Measurements from ENCODE around the gene HOXA3.

The HOXA3 gene

DNA sequence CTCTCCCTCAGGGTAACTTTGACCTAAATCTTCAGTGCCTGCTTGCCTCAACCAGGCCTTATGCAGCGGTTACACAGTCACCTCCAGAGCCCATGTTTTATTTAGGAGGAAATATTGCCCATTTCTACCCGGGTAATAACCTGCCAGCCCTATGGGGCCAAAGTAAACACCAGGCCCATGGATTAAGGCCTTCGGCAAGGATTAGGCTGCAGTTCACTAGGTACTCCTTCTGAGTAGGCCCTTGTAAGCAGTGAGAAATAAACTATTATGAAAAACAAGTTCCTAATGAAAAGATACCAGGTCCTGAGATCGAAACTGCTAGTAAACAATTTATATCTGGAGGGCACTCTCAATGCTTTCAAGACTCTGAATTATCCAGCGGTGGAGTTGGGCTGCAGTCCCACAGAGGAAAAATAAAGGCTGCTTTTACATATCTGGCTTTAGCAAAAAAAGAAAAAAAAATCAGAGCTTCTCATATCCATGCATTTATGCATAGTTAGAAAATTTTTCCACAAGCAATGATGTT is 25.5 kb upstream of the HOXA3 start:
- no peak for DNase-seq

DNA sequence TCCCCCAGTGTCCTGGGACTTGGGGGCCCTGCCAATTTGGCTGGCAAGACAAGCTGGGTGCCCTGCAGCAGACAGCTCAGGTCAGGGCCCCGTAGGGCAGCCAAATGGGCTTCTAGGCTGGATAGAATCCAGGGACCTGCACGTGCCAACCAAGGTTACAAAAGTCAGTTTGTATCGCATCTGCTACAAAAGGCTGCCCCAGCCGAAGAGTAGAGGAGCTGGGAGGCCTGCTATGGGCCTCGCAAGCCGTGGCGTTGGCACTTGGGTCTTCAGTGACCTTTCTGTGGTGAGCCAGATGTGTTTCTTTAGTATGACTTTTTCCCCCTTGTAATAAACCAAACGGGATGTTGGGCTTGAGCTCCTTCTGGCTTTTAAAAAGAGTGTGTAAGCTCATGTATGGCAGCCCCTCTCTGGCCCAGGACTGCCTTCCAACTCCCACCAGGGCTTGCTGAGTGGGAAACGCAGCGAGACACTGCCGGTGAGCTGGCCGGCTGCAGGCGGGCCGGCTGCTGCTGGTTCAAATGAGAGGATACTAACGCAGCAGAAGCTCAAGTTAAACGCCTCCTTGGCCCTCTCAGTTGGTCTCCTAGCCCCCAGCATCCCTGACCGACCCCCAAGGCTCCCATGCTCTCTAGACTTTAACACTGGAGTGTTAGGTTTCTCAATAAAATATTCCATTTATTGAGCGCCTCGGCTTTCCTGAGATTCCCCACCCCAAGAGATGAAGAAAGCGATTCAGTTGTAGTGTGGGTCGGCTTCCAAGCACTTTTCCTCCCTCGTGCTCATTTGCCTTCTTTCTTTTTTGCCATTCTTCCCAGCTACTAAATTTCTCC is 24.8 kb upstream of the HOXA3 start:
- no peak for DNase-seq

DNA sequence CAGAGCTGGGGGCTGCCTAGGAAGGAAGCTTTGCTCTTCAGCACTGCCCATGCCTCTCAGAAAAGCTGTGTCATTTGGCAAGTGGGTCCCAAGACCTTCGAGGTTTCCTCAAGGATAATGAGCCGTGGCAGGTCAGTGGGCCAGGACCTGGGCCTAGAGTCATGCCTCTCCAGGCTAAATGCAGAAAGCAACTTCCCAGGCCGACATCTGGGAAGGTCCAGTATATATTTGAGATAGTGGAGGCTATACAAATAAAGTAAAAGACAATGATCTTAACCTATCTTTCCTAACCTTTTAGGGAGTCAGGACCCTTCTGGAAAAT is 24.1 kb upstream of the HOXA3 start:
- DNase-seq = no peak

DNA sequence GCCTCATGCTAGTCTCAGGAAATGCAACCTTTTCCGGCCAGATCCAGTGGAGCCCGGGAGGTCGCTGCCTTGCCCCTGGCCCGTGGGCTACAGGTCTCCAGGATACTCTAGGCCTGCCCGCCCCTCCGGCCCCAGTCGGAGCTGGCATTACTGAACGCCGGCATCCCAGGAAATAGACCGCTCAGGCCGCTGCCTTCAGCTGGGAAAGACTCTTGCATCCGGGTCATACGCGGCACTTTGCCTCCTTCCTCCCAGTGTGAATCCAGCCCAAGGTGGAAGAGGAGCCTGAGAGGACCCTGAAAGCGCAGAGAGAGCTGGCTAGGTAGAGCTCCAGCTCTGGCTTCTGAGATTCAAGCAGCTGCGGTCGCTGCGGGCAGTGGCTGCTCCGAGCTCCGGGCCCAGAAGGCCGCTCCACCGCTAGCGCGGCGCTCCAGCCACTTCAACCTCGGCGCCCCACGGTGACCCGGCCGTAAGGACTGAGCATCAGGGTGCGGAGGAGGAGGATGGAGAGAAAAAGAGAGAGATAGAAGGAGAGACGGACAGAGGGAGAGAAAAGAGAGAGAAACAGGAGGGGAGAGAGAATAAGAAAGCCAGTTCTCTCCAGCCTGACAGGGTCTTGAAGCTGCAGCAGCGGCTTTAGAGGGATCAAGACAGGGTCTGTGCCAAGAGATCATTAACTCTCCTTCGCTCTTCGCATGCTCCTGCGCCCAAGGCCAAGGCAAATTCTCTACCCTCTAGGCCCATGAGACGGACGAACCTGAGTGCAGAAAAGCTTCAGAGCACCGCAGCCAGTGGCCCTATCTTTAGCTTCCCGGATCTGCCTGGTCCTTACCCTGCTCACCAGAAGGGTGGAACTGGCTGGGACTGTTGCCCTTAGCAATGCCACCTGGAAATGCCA is 23.5 kb upstream of the HOXA3 start:
- DNase-seq = no peak

DNA sequence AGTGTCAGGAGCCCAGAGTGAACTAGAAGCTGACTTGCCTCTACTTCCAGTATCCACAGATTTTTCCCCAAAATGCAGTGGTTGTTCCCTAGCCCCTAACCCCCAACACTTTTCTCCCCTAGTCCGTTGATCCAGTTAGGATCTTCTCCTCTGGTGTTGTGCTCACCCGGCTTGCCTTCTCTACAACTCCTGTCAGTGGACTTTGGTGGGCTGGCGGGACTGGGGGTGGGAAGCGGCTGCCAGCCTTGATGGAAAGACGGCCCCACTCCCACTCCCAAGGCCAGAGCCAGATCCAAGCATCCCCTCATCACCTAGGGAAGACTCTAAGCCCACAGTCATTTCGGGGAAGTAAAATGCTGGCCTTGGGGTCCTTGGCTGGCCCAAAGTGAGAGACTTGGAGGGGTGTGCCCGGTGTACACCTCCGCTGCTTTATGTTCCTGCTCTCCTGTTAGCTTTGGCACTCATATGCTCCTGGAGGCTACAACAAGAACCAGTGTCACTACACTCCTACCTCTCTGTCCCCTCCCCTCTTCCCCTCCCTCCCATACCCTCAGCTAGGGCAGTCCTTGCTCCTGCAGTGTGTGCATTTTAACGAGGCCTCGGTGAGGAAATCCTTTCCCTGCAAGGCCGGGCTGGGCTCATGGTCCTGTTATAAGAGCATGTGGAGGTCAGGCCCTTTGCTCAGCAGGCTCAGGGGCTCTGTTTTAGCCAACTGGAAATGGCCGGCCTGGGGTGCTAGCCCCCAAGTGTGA is 22.7 kb upstream of the HOXA3 start:
- no peak for DNase-seq

DNA sequence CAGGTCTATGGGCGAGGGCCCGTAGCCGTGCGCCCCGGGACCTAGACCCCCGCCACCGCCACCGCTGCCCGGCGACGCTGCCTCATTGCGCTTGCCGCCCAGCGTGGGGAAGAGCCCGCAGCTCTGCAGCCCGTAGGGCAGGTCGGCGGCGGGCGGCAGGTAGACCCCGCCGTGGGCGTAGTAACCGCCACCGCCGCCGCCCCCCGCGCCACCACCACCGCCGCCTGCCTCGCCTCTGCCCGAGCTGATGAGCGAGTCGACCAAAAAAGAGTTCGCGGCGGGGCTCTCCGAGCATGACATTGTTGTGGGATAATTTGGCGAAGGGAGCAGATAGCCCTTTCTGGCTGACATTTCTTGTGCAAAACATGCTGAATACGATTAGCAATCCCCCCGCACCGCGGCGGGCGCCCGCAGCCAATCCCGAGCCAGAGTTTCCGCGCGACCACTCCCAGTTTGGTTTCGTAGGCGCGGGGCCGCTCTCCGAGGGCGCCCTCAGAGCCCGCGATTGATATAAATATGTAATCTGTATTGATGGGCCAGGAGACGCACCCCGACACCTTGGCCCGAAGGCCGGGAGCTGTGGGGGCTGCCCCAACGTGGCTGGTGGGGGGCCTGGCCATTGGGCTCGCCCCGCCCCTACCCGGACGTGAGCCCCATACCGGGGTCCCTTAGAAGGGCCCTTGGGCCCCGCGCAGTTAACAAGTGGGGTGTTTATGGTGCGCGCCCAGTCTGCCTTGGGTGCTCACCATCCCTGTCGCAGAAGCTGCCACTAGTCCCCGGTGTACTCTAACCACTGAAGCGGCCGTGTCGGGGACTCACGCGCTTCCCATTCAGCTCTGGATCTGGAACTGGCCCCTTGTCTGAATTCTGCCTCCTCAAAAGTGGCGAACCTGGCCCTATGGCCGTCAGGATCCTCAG is 21.8 kb upstream of the HOXA3 start, which contains the start of gene HOXA10:
Gene HOXA10 (minus strand): TSS at position 365 of the 918 bp plus-strand sequence. CDS start 14 bp downstream, at position 351.
- DNase-seq = no peak

DNA sequence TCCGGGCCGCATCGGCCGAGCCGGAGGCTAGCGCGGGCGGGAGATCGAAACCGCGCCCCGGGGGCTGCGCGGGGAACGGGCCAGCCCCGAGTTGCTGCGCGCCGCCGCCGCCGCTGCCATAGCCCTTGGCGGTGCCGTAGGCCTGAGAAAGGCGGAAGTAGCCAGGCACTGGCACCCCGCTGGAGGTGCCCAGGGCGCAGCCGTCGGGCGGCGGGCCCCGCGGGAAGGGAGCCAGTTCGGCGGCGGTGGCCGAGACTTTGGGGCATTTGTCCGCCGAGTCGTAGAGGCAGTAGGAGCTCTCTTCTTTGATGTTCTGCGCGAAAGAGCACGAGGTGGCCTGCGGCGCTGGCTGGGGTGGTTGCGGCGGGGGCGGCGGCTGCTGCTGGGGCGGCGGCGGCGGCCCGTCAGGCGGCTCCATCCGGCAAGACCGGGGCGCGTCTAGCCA is 21.1 kb upstream of the HOXA3 start:
- no peak for DNase-seq

DNA sequence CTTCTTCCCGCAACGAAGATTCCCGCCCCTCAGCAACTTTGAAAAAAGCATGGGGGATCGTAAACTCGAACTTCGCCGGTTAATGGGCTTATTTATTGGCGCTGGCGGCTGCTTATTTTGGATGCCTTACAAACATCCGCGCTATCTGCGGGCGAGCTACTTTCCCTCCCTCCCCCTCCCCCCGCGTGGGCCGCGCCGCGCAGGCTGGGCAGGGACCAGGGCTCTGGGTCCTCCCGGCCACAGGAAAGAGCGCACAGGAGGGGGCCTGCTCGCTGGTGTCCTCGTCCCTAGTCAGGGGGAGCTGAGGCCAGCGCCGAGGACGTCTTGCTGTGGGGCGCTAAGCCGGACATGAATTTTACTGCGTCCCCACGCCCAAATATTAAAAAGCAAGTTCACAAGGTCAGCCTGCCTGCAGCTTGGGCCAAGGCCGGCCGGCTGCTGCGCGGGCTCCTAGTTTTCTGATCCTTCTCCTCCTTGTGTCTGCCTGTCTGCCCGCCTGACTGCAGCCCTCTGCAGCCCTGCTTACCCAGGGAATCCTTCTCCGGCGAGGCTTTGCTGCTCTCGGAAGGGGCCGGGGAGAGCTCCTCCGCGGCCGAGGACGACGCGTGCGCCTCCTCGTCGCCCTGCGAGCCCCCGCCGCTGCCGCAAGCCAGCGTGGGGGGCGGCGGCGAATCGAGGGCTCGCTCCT is 20.6 kb upstream of the HOXA3 start:
- DNase-seq = no peak

DNA sequence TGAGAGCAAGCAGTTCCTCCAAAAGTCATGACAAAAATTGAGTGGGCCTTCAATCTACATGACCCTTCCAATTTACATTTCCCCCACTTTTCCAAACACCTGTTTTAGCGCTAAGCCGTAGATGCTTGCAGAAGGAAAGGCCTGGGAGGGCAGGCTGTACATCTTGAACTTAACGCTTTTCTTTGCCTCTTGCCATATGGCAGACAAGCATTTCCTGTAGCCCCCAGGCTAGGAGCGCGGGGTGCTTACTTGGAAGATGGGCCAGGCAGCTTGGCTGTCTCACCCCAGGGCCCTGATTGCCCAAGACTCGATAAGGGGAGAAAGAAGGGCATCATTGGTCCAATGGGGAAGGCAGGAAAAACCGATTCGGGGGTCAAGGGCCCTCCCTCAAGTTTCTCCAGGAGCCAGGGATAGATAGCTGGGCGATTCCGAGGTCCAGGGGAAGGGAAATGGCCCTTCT is 20.0 kb upstream of the HOXA3 start:
- DNase-seq = no peak

DNA sequence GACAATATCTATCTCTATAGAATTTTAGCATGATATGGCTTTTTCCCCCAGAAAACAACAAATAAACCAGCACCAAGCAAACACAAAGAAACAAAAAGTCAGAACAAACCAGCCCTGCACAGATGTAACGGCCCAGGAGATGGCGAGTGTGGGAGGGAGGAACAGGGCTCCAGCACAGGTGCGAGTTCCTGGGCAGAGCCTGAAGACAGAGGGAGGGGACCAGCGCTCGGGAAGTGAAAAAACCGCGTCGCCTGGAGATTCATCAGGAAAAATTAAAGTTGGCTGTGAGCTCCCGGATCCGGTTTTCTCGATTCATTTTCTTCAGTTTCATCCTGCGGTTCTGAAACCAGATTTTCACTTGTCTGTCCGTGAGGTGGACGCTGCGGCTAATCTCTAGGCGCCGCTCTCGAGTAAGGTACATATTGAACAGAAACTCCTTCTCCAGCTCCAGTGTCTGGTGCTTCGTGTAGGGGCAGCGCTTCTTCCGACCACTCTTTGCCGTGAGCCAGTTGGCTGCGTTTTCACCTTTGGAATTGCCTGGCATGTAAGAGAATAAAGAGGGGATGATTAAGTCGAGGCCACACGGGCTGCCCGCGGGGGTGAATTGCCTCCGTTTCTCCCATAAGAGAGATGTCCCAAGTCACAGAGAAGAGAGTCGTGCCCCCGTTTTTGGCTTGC is 19.4 kb upstream of the HOXA3 start:
- DNase-seq = no peak

DNA sequence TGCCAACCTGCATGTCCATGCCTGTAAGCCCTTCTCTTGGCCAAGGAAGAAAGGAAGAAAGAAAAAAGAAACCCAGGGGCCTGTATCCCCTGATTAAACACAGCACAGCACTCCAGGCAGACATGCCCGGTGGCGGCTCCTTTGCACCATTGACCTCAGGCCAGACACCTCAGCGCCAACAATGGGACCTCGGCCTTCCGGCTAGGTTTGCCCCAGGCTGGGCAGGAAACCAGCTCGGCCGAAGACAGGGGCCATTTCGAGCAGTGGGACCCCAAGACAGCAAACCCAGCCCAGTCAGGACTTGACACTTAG is 18.9 kb upstream of the HOXA3 start:
- DNase-seq = no peak

DNA sequence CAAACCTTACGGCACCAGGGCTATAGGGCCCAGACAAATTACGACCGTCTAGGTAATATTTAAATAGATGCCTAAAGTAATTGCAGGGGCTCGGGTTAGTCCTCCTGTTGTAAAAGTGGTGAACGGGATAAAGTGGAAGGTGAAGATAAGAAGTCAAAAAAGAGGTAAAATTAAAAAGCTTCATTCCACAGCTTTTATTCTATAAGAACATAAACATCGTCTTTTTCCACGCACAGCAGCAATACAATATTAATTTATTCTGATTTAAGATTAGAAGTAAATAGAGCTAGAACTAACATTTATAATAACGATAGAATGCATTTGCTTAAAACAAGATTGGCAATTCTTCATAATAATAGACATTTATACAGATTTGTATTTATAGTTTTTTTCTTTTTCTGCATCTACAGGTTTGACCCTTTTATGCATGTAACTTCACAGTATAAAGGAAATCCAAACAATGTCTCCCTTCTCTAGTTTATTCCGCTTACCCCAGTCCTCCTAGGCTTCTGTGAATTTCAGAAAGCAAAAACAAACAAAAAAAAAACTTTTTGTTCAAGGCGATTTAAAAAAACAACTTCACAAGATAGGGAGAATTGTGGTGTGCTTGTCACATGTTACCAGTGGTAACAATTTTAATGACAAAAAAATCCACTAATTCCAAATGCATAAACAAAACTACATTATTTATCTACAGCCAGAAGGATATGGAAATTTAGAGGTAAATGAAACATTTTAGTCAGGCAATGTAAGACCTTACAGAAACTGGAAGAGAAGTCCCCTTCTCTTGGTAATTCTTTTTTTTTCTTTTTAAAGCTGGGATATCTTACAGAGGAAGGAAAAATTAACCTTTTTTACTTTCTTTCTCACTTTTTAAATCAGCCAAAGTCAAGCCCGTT is 18.3 kb upstream of the HOXA3 start:
- no peak for DNase-seq

DNA sequence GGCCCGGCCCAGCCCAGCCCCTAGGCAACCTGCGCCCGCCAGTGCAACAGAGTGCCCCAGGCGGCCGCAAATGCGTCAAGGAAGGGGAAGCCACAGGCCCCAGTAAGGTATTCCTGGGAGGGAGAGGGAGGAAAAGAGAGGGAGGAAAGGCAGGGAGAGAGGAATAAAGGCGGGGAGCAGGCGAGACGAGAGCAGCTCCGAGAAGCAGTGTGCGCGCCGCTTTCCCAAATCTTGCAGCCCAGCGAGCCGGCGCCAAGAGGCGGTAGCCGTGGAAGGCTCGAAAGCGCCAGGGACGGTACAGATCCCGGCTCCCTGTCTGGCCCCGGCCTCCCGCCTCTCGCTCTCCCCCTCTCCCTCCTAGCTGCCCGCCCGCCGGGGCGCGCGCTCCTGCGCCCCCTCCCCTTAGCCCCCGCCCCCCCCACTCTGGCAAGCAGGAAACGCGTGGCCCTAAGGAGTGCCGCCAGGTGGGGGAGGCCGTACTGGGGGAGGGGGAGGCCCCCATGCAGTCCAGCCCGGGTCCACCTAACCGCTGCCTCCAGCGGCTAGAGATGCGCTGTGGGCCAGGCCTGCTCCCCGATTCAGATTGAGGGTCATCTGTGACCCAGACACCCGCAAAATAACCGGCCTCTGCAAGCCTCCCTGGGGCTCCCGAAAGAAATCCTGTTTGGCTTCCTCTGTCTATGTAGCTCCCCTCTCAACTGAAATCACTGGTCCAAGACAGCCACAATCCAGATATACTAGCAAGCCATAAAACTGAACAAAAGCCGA is 17.5 kb upstream of the HOXA3 start:
- DNase-seq = no peak

DNA sequence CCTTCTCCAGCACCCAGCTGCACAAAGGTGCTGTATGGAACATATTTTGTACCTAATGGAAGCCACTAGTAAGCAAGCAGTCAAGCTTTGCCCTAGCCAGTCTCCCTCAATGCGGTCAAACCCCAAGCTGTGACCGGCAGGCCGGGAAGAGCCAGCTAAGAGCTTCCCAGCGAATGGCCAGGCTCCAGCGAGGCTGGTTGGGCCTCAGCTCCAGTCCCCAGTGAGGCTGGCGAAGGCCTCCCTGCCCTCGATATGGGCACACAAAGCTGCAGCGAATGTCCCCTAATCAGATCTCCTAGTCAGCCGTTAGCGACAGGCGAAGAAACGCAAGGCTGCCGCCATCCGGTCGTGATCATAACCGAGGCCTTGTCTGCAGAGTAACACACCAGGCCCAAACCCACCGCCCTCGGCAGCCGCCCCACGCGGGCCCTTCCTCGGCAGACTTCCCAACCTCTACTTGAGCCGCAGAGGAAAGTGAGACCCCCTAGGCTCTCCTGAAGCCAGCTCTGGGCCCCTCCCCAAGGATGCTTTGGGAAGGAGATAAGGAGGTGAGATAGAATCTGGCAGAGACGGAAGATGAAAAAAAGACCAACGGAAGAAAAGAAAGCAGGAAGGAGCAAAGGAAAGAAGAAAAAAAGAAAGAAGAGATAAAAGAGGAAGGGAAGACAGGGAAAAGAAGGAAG is 16.0 kb upstream of the HOXA3 start:
- no peak for DNase-seq

DNA sequence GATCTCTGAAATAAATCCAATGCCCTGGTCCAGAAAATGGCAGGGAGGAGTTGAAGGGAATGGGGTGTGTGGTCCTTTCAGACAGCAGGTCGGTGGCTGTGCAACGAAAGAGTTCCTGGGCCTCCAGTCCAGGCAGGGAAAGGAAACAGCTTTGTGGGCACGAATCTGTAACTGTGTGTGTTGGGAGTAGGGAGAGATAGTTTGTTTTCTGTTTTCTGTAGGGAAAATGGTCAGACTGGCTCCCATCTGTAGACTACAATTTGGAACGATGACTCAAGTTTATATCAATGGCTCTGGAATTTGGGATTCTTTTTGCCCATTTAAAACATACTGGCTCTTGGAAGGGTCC is 15.5 kb upstream of the HOXA3 start:
- no peak for DNase-seq

DNA sequence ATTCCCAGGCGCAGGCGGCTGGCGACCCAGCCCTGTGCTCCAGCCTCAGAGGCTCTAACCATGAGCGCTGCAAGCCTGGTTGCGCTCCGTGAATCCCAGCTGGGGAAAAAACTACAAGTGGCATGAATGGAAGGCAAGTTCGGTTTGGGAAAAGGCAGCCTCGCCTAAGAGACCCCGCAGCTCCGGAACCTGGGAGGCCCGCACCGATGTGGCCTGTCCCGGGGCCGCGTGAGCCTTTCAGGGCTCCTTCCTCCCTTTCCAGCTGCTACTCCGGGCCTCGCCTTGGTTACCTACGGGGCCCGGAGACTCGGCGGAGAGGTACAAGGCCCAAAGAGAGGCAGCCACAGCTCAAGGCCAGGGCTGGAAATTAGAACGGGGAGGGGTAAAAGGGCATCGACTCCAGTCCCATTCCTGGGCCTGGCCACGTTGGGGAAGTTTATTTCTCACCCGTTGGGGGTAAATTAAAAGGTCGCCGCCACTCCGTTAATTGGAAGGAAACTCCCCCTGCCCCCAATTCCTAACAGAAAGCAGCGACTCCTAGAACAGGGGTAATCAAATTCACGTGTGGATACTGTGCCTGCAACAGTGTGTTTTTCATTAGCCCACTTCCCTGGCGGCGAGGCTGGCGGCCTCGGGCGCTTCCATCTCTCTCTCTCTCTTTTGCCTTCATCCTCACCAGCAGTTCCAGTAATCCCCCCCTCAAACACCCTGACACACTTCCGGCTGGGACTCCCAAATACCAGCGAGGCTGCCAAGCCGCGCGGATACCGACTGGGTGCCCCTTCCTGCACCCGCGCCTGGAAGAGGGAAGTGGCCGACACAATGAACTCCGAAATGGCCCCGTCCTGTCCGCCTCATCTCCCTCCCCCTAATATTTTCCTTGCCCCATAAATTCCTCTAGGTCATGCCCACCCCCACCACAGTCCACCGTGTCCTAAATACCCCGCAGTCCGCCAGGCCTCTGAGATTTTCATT is 14.4 kb upstream of the HOXA3 start:
- DNase-seq = no peak

DNA sequence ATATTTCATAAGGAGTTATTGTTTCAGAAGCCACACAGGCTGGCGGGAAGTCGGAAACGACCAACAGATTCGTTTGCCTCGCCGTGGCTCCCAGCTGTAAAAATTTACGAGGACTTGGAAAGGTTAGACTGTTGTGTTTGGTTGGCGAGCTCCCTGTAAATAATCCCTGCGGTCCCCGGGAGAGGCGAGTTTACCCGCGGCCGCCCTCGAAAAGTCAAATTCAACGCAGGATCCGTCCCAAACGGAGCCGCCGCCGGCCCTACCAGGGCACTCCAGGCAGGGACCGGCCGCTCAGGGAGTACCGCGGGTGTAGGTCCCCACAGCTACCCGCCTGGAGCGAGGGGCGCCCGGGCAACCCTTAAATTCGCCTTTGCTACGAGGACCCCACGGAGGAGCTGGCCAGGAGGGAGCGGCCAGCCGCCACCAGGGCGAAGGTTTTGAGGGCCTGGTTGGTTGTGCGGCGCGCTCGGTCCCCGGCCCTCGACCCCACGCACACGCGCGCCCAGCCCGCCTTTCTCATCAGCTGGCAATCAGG is 13.7 kb upstream of the HOXA3 start:
- DNase-seq = no peak

Measured in OCI-M1 (cell line).